Upper lobe of left lung (tissue), 4 donors: ENCODE measurements around the gene PREX1.

Experiments used
- POLR2A ChIP-seq, 4 donors: fragments of 450-650 bp; IDR thresholded peaks; one replicate each; pipeline ENCODE4 v1.5.1; 2016 to 2017; ENCODE audit warnings: antibody characterized with exemption in 4 of 4, mild to moderate bottlenecking in 2 of 4
- TF ChIP-seq, protein P1 (sequence below), 6 experiments: fragments of 450-650 bp in 4 of 6; fragments of 200-600 bp in 2 of 6; sonication (generic) in 2 of 6; IDR thresholded peaks; one replicate each; pipeline ENCODE4 v1.5.1; 2016 to 2019; ENCODE audit warnings: antibody characterized with exemption in 6 of 6

DNA sequence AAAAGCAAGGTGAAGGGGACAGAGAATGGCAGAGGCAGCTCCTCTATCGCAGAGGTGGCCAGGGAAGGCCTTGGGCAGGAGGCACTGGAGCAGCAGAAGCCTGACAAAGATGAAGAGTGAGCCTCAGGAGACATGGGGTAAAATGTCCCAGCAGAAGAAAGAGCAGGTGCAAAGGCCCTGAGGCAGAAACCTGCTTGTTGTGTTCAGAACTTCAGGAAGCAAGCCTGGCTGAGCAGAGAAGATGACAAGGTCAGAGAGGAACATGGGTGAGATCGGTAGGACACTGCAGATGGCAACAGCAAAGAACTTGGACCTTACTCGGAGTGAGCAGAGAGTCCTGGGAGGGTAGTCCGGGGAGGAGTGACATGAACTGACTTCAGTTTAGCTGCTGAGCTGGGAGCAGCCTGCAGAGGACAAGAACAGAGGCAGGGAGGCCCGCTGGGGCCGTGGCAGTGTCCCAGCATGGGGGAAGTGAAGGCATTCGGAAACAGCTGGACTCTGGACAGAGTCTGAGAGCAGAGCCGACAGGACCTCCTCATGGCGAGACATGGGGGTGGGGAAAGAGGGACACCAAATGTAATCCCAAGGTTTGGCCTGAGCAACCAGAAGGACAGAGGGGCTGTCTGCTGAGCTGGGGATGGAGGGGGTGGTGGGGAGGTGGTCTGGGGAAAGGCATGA lies 106.3 kb downstream of the PREX1 start:
- TF ChIP-seq, protein P1, sequence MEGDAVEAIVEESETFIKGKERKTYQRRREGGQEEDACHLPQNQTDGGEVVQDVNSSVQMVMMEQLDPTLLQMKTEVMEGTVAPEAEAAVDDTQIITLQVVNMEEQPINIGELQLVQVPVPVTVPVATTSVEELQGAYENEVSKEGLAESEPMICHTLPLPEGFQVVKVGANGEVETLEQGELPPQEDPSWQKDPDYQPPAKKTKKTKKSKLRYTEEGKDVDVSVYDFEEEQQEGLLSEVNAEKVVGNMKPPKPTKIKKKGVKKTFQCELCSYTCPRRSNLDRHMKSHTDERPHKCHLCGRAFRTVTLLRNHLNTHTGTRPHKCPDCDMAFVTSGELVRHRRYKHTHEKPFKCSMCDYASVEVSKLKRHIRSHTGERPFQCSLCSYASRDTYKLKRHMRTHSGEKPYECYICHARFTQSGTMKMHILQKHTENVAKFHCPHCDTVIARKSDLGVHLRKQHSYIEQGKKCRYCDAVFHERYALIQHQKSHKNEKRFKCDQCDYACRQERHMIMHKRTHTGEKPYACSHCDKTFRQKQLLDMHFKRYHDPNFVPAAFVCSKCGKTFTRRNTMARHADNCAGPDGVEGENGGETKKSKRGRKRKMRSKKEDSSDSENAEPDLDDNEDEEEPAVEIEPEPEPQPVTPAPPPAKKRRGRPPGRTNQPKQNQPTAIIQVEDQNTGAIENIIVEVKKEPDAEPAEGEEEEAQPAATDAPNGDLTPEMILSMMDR (IDR thresholded peaks at IDR 0.05) = no peak
- TF ChIP-seq POLR2A (IDR thresholded peaks at IDR 0.05) = no peak
